Lower lobe of right lung (tissue), 2 donors: ENCODE measurements around the gene IBA57. TPM values are rescaled to one million over a fixed set of nuclear protein-coding genes. Genes with fewer than 3 reads are reported as not detected.

Experiments used
- ATAC-seq, 2 donors: fragments of 200-7000 bp; cut with Tn5 transposase; one replicate each; pipeline ENCODE4 v1.9.1; 2020 to 2022; ENCODE audit warnings: mild to moderate bottlenecking in 2 of 2, moderate library complexity in 2 of 2
- DNase-seq: peaks from one replicate; pipeline ENCODE4 v3.0.0-alpha.2; 2020
- H3K27ac ChIP-seq: fragments of 200-600 bp; one replicate; pipeline ENCODE4 v1.8.0; 2022
- H3K27me3 ChIP-seq: fragments of 200-600 bp; one replicate; pipeline ENCODE4 v1.8.0; 2022; ENCODE audit warnings: low read depth
- H3K36me3 ChIP-seq: fragments of 200-600 bp; one replicate; pipeline ENCODE4 v1.8.0; 2022; ENCODE audit warnings: mild to moderate bottlenecking
- H3K4me1 ChIP-seq: fragments of 200-600 bp; one replicate; pipeline ENCODE4 v1.8.0; 2022
- H3K4me3 ChIP-seq: fragments of 200-600 bp; one replicate; pipeline ENCODE4 v1.8.0; 2022; ENCODE audit warnings: mild to moderate bottlenecking
- H3K9me3 ChIP-seq: fragments of 200-600 bp; one replicate; pipeline ENCODE4 v1.8.0; 2022
- intact Hi-C: fragments of 100-400 bp; cut with DNase I; formaldehyde crosslinking; loops from one replicate; pipeline ENCODE4 v1.11.0; 2022
- total RNA-seq: library from RNA; stranded (reverse); fragmentation: NEBNext Ultra II Directional; extraction: Animal tissue kit (Norgen Biotek cat#: 25700); gene quantifications from one replicate; pipeline ENCODE4 v1.2.1, GENCODE V29; 2021
- TF ChIP-seq, protein P1 (sequence below): fragments of 200-600 bp; IDR thresholded peaks from one replicate; pipeline ENCODE4 v1.8.0; 2022; ENCODE audit warnings: antibody characterized with exemption, mild to moderate bottlenecking
- donor health status: DM: no; HTN: yes; CAD: no; lungs with severe emphysema.

IBA57 gene
- total RNA-seq, 1 donor from 2014 or later, result 10.7 TPM

- Histone ChIP-seq H3K27me3 (no peaks in the 10 kb centered on the region), H3K36me3 (peaks cover 29% of the 10 kb centered on the region), H3K4me3 (no peak overlapping the region), H3K27ac (no peak overlapping the region), H3K9me3 (peaks cover 16% of the 10 kb centered on the region), H3K4me1 (no peaks in the 10 kb centered on the region)
- DNase-seq, result no peak
- ATAC-seq, result no peak
- TF ChIP-seq, protein P1, sequence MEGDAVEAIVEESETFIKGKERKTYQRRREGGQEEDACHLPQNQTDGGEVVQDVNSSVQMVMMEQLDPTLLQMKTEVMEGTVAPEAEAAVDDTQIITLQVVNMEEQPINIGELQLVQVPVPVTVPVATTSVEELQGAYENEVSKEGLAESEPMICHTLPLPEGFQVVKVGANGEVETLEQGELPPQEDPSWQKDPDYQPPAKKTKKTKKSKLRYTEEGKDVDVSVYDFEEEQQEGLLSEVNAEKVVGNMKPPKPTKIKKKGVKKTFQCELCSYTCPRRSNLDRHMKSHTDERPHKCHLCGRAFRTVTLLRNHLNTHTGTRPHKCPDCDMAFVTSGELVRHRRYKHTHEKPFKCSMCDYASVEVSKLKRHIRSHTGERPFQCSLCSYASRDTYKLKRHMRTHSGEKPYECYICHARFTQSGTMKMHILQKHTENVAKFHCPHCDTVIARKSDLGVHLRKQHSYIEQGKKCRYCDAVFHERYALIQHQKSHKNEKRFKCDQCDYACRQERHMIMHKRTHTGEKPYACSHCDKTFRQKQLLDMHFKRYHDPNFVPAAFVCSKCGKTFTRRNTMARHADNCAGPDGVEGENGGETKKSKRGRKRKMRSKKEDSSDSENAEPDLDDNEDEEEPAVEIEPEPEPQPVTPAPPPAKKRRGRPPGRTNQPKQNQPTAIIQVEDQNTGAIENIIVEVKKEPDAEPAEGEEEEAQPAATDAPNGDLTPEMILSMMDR, result no peak
- intact Hi-C loops, result no loop called here
Observed at GRCh38 chr1:228222548-228222947, 56.9 kb downstream of the IBA57 start.

DNA sequence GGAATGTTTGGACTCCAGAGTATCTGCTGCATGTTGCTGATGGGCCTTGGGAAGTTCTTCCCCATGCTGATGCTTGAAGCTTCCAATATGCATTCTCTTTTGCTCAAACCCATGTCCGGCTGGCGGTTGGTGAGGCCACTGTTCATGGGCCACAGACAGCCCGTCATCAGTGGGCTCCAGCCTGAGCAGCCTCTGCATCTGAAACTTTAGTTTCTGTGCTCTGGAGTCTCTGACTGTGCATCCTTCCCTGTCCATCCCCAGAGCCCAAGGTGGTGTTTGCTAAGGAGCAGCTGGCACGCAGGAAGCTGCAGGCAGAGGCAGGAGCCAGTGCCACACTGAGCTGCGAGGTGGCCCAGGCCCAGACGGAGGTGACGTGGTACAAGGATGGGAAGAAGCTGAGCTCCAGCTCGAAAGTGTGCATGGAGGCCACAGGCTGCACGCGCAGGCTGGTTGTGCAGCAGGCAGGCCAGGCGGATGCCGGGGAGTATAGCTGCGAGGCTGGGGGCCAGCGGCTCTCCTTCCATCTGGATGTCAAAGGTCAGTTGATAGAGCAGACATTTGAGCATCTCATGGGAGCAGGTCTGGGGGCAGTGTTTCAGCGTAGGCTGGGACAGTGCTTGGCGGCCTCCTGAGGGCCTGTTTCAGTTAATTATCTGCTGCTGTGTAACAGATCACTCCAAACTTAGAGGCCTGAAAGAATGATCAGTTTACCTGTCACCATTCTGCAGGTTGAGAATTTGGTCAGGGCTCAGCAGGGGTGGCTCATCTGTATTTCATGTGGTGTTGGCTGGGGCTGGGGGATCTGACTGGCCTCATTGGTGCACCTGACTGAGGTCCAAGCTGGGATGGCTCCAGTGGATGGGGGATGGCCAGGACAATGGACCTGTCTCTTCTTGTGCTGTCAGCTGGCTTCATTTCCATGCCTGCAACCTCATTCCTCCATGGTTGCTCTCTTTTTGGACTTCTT is 58.9 kb downstream of the IBA57 start:
- ATAC-seq (no peak), DNase-seq (no peak)
- peaks cover 30% of the 10 kb centered on the region for H3K36me3 ChIP-seq
- peaks cover 16% of the 10 kb centered on the region for H3K9me3 ChIP-seq
- no peak overlapping the region for H3K4me3 ChIP-seq
- H3K4me1 ChIP-seq, result no peaks in the 10 kb centered on the region
- intact Hi-C loops, result no loop called here
- no peaks in the 10 kb centered on the region for H3K27me3 ChIP-seq
- H3K27ac ChIP-seq, result no peak overlapping the region
- TF ChIP-seq, protein P1, result no peak

- intact Hi-C loops, result no loop called here
- TF ChIP-seq, protein P1, result no peak
- Histone ChIP-seq H3K4me1 (no peaks in the 10 kb centered on the region), H3K27me3 (no peaks in the 10 kb centered on the region), H3K36me3 (peaks cover 26% of the 10 kb centered on the region), H3K27ac (no peak overlapping the region), H3K4me3 (no peak overlapping the region), H3K9me3 (peaks cover 16% of the 10 kb centered on the region)
- DNase-seq (no peak), ATAC-seq (no peak)
Observed at GRCh38 chr1:228225165-228225710, 59.6 kb downstream of the IBA57 start.

DNA sequence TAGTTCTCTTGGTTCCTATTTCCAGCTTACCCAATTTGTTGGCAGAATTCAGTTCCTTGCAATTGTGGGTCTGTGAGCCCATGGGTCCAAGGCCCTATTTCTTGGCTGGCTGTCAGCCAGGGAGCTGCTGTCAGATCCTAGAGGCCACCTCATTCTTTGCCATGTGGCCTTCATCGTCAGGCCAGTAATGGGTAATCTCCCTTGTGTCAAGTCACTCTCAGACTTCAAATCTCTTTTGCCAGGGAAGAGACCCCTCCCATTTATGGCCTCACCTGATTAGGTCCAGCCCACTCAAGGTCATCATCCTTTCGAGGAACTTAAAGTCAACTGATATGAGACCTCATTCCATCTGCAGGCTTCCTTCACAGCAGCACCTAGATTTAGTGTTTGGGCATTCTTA is 60.1 kb downstream of the IBA57 start:
- DNase-seq (no peak), ATAC-seq (no peak)
- H3K36me3 ChIP-seq, result peaks cover 26% of the 10 kb centered on the region
- H3K27me3 ChIP-seq, result no peaks in the 10 kb centered on the region
- H3K27ac ChIP-seq, result no peak overlapping the region
- peaks cover 16% of the 10 kb centered on the region for H3K9me3 ChIP-seq
- intact Hi-C loops, result no loop called here
- no peaks in the 10 kb centered on the region for H3K4me1 ChIP-seq
- TF ChIP-seq, protein P1, result no peak
- no peak overlapping the region for H3K4me3 ChIP-seq

DNA sequence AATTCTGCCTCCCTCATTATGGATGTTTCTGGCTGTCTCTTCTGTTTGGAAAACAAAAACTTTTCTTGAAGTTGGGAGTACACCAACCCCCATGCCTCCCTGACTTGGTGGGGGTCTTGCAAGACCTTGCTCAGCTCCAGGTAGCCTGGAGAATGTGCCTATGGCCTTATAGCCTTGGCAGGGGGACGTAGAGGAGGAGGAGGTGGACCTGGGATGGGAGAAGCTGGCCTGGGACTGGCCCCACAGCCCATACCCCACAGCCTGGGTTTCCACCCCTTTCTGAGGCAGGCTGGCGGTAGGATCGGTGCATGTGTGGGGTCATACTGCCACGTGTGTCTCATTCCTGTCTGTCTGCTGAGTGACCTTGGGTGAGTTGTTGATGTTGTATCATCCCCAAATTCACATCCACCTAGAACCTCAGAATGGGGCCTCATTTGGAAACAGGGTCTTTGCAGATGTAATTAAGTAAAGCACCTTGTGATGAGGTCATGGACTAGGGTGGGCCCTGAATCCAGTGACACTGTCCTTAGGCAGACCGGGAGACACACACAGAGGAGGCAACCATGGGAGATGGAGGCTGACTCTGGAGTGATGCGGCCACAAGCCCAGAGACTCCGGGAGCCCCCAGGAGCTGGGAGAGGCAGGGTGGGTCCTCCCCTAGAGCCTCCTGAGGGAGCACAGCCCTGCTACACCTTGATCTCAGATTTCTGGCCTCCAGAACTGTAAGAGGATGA is 60.7 kb downstream of the IBA57 start:
- ATAC-seq (no peak), DNase-seq (no peak)
- intact Hi-C loops, result no loop called here
- Histone ChIP-seq H3K36me3 (peaks cover 26% of the 10 kb centered on the region), H3K27me3 (no peaks in the 10 kb centered on the region), H3K4me3 (no peak overlapping the region), H3K4me1 (no peaks in the 10 kb centered on the region), H3K9me3 (peaks cover 16% of the 10 kb centered on the region), H3K27ac (no peak overlapping the region)
- TF ChIP-seq, protein P1, result no peak
